ENCODE measurements around the gene SOCS2.

- TF ChIP-seq CTCF (conservative IDR thresholded peaks at IDR 0.05; ENCODE audit: low read length) (no peak), EZH2phosphoT487 (IDR thresholded peaks at IDR 0.05; ENCODE audit: borderline replicate concordance, low read depth, low read length) (no peak)
These were observed 4.4 kb upstream of the SOCS2 start for GRCh38 chr12:93568091-93568490.
